HL-60 (cell line): ENCODE measurements around the gene SLC8A2.

Experiments used
- CTCF ChIP-seq: IDR thresholded peaks from one replicate; pipeline ENCODE4 v1.5.1; 2011; ENCODE audit warnings: low read length, control low read depth, inconsistent platforms; ENCODE audit not compliant: insufficient read depth
- POLR2AphosphoS5 ChIP-seq: IDR thresholded peaks from 2 replicates; pipeline ENCODE4 v1.6.1; 2012; ENCODE audit warnings: low read depth

GRCh38 chr19:47506459-47506858, 34.8 kb upstream of the SLC8A2 start:
- TF ChIP-seq CTCF (no peak), POLR2AphosphoS5 (no peak)
